ENCODE data around the gene SUSD4. TPM values are rescaled to one million over a fixed set of nuclear protein-coding genes. Genes with fewer than 3 reads are reported as not detected.

SUSD4 gene
- total and polyA plus RNA-seq, 2 donors (not counting 3 experiments of a cell fraction or from before 2014, with no cell fraction given): not detected

DNA sequence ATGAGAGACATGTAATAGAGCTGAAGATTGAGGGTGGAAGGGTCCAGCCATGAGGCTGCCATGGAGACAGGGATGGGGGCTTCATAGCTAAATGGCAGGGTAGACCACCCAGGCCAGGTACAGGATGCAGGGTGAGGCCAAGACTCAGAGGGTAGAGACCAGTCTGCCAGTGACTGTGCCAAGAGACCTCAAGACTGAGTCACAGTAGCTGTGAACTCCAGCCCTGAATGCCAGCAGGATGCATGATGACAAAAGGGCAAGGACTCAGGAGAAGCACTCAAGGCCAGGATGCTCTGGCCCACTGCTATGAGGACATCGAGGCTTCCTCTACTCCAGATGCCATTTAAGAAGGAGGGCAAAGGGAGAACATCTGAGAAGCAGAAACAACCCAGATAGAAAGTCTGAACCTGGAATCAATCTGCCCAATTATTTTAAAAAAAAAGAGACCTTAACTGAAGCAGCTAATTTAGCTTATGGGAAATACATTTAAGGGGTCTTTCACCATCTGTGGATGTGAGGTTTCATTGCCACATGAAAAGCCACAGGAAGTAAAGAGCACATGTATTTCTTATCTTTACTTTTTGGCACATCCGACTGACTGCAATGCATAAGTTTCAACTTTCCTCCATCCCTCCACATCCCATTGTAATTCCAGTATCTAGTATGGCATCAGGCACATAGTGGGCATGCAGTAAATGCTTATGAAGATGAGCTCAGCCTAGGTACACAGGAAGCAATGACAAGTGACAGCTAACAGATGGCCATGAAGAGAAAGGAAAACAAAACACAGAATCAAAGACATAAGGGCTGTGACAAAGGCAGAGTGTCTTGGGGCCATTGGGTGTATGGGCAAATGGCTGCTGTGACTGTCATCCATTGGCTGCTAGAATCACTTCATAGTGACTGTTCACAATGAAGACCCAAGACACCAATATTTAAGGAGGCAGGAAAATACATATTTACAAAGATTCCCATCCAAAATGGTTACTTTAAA, 40.2 kb downstream of the SUSD4 start:
- Histone ChIP-seq H3K4me2 (ENCODE audit: insufficient read depth, low read length) (no peak overlapping the region), H3K27ac (ENCODE audit: insufficient read depth, low read depth, low read length) (no peak overlapping the region), H3K4me1 (ENCODE audit: control insufficient read depth, extremely low read depth, insufficient read depth, low read length) (no peaks in the 10 kb centered on the region), H3K9me1 (replicated peaks; ENCODE audit: control insufficient read depth, extremely low read depth, insufficient read depth, low read length) (no peaks in the 10 kb centered on the region), H3K79me2 (ENCODE audit: control insufficient read depth, insufficient read depth, low read length) (no peaks in the 10 kb centered on the region), H3K36me3 (ENCODE audit: control insufficient read depth in 2 of 2, extremely low read depth in 1 of 2, insufficient read depth in 2 of 2, low read length in 2 of 2) (no peaks in the 10 kb centered on the region), H4K20me1 (replicated peaks; ENCODE audit: control insufficient read depth, extremely low read depth, insufficient read depth, low read length) (no peaks in the 10 kb centered on the region), H3K9me3 (replicated peaks; ENCODE audit: control insufficient read depth, insufficient read depth, low read length) (no peaks in the 10 kb centered on the region), H3K4me3 (replicated peaks in 1 of 3; ENCODE audit: insufficient read depth in 1 of 3, low read depth in 1 of 3, low read length in 3 of 3) (no peak overlapping the region), H3K9ac (replicated peaks; ENCODE audit: extremely low read depth, insufficient read depth, low read length) (no peak overlapping the region), H2AFZ (ENCODE audit: low read depth, low read length) (no peak overlapping the region), H3K27me3 (ENCODE audit: control insufficient read depth in 2 of 2, insufficient read depth in 2 of 2, low read length in 2 of 2) (no peaks in the 10 kb centered on the region)
- intact Hi-C loops (cut with micrococcal nuclease): no loop called here
- TF ChIP-seq, protein P1, sequence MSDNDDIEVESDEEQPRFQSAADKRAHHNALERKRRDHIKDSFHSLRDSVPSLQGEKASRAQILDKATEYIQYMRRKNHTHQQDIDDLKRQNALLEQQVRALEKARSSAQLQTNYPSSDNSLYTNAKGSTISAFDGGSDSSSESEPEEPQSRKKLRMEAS (IDR thresholded peaks at IDR 0.05; ENCODE audit: insufficient read depth, insufficient read length): no peak
- no peak for TF ChIP-seq POLR2A (IDR thresholded peaks at IDR 0.05; ENCODE audit: low read depth, low read length)
- no TSS peak for BruUV-seq (replicated peaks)
- ChIA-PET POLR2A (no interaction called here), CTCF (no interaction called here)
- dilution Hi-C loops (cut with MboI; ENCODE audit: extremely low pct_ligation_motif_present, low sequenced_read_pairs): no loop called here
- DNase-seq (ENCODE audit: low read depth, low spot score) (no peak), FAIRE-seq (no peak)

DNA sequence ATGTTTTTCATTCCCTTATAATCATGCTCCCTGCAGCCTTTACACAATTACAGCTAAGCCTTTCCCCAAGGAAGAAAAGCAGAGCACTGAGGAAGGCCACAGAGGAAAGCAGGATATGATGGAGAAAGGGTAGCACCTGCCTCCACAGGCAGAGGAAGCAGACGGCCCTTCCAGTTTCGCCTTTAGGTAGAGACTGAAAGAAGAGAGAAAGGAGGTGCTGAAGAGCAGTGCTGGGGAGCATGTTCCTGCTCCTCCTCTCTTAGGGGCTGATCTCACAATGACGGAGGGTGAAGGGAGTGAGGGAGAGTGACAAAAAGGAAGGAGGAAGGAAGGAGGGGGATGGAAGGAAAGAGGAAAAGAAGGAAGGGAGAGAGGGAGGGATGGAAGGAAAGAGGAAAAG, 41.1 kb downstream of the SUSD4 start:
- Histone ChIP-seq H3K27me3 (ENCODE audit: control insufficient read depth in 2 of 2, insufficient read depth in 2 of 2, low read length in 2 of 2) (no peaks in the 10 kb centered on the region), H3K9me3 (replicated peaks; ENCODE audit: control insufficient read depth, insufficient read depth, low read length) (no peaks in the 10 kb centered on the region), H3K36me3 (ENCODE audit: control insufficient read depth in 2 of 2, extremely low read depth in 1 of 2, insufficient read depth in 2 of 2, low read length in 2 of 2) (no peaks in the 10 kb centered on the region), H3K79me2 (ENCODE audit: control insufficient read depth, insufficient read depth, low read length) (no peaks in the 10 kb centered on the region), H3K4me3 (replicated peaks in 1 of 3; ENCODE audit: insufficient read depth in 1 of 3, low read depth in 1 of 3, low read length in 3 of 3) (no peak overlapping the region), H3K9me1 (replicated peaks; ENCODE audit: control insufficient read depth, extremely low read depth, insufficient read depth, low read length) (no peaks in the 10 kb centered on the region), H3K9ac (replicated peaks; ENCODE audit: extremely low read depth, insufficient read depth, low read length) (no peak overlapping the region), H4K20me1 (replicated peaks; ENCODE audit: control insufficient read depth, extremely low read depth, insufficient read depth, low read length) (no peaks in the 10 kb centered on the region), H3K27ac (ENCODE audit: insufficient read depth, low read depth, low read length) (no peak overlapping the region), H3K4me2 (ENCODE audit: insufficient read depth, low read length) (no peak overlapping the region), H3K4me1 (ENCODE audit: control insufficient read depth, extremely low read depth, insufficient read depth, low read length) (no peaks in the 10 kb centered on the region), H2AFZ (ENCODE audit: low read depth, low read length) (no peak overlapping the region)
- intact Hi-C loops (cut with micrococcal nuclease) (no loop called here), dilution Hi-C loops (cut with MboI; ENCODE audit: extremely low pct_ligation_motif_present, low sequenced_read_pairs) (no loop called here)
- CTCF ChIA-PET: interaction anchor here (1.2 kb wide), 1 partner anchor 199 kb away, joined by 3 read pairs; no protein-coding TSS in a partner anchor
- POLR2A ChIA-PET: no interaction called here
- no TSS peak for BruUV-seq (replicated peaks)
- TF ChIP-seq MYC (IDR thresholded peaks at IDR 0.05; ENCODE audit: low read depth, low read length): no peak
- no peak for TF ChIP-seq POLR2AphosphoS5 (IDR thresholded peaks at IDR 0.05; ENCODE audit: insufficient read depth, low read depth, low read length)
- TF ChIP-seq, protein P1 (IDR thresholded peaks at IDR 0.05; ENCODE audit: insufficient read depth, insufficient read length): no peak
- TF ChIP-seq GATA2 (IDR thresholded peaks at IDR 0.05; ENCODE audit: insufficient read depth, insufficient read length, low read depth, low read length): no peak
- TF ChIP-seq JUN (IDR thresholded peaks at IDR 0.05; ENCODE audit: borderline replicate concordance, insufficient read depth, insufficient read length, low read depth): no peak
- TF ChIP-seq POLR2A (IDR thresholded peaks at IDR 0.05; ENCODE audit: low read depth, low read length): no peak
- TF ChIP-seq, protein P2, sequence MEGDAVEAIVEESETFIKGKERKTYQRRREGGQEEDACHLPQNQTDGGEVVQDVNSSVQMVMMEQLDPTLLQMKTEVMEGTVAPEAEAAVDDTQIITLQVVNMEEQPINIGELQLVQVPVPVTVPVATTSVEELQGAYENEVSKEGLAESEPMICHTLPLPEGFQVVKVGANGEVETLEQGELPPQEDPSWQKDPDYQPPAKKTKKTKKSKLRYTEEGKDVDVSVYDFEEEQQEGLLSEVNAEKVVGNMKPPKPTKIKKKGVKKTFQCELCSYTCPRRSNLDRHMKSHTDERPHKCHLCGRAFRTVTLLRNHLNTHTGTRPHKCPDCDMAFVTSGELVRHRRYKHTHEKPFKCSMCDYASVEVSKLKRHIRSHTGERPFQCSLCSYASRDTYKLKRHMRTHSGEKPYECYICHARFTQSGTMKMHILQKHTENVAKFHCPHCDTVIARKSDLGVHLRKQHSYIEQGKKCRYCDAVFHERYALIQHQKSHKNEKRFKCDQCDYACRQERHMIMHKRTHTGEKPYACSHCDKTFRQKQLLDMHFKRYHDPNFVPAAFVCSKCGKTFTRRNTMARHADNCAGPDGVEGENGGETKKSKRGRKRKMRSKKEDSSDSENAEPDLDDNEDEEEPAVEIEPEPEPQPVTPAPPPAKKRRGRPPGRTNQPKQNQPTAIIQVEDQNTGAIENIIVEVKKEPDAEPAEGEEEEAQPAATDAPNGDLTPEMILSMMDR (IDR thresholded peaks at IDR 0.05; ENCODE audit: extremely low read depth in 1 of 2, insufficient read depth in 1 of 2, low read depth in 1 of 2, low read length in 2 of 2): no peak
- FAIRE-seq (no peak), DNase-seq (ENCODE audit: low read depth, low spot score) (no peak)
